ENCODE measurements around the gene MTRFR.
"Not testable (repeated sequence)": the region's sequence is repeated elsewhere in the genome, so short reads cannot be mapped to it uniquely, and the experiment has no call there.

The MTRFR gene

DNA sequence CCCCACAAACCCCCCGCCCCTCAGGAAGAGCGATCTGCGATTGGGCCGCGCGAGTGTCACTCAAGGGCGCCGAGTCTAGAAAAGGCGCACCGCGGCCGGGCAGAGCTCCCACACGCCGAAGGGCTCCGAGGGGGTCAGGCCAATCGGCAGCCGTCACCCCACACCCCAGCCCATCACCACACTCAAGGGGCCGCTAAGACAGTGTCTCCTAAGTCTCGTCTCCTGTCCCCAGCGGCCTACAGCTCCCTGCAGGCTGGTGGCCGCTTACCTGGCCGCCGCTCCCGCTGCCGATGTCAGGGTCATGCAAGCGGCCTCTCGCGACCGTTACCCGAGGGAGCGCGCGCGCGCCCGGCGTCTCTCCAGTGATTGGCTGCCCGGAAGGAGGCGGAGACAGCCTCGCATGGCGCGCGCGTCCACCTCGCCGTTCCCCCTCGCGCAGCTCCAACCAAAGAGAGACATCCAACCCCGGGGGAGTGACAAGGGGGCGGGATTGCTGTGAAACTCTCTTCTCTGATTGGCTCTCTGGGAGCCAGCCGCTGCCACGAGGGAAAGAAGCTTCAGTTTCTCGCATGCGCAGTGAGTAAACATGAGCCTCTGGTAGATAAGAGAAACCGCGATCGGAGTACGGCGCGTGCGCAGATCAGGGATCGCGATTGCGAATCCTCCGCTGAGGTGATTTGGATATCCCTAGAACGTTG, at the start of gene MTRFR, which contains the start of gene MPHOSPH9:
MTRFR (plus strand) TSS at position 630 of the 698 bp plus-strand sequence. CDS start 20,239 bp downstream, outside the sequence.
MPHOSPH9 (minus strand) TSS at position 335 of the 698 bp plus-strand sequence. CDS start 2,777 bp downstream, outside the sequence.
- peak; percentile 97 for DNase-seq (ENCODE audit: low read depth)
- TF ChIP-seq, protein P1, sequence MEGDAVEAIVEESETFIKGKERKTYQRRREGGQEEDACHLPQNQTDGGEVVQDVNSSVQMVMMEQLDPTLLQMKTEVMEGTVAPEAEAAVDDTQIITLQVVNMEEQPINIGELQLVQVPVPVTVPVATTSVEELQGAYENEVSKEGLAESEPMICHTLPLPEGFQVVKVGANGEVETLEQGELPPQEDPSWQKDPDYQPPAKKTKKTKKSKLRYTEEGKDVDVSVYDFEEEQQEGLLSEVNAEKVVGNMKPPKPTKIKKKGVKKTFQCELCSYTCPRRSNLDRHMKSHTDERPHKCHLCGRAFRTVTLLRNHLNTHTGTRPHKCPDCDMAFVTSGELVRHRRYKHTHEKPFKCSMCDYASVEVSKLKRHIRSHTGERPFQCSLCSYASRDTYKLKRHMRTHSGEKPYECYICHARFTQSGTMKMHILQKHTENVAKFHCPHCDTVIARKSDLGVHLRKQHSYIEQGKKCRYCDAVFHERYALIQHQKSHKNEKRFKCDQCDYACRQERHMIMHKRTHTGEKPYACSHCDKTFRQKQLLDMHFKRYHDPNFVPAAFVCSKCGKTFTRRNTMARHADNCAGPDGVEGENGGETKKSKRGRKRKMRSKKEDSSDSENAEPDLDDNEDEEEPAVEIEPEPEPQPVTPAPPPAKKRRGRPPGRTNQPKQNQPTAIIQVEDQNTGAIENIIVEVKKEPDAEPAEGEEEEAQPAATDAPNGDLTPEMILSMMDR (conservative IDR thresholded peaks at IDR 0.05; ENCODE audit: low read depth, low read length) = no peak
- peak within 1 kb of the TSS; percentile 95 for H3K4me3 ChIP-seq (ENCODE audit: low read length)

DNA sequence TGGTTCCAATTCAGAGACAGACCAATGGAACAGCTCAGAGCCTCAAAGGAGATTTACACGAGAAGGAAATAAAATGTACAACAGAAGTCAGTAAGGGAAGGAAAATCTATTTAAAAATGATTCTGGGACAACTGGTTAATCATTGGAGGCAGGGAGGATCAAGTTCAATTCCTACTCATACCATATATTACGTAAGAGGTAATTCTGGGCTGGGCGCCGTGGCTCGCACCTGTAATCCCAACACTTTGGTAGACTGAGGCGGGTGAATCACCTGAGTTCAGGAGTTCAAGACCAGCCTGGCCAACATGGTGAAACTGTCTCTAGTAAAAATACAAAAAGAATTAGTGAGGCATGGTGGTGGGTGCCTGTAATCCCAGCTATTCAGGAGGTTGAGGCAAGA, 45.6 kb upstream of the MTRFR start:
- TF ChIP-seq, protein P1 (conservative IDR thresholded peaks at IDR 0.05; ENCODE audit: low read depth, low read length) = no peak
- H3K4me3 ChIP-seq (ENCODE audit: low read length) = no peak overlapping the region
- no peak for DNase-seq (ENCODE audit: low read depth)

- no peak for DNase-seq (ENCODE audit: low read depth)
- TF ChIP-seq, protein P1 (conservative IDR thresholded peaks at IDR 0.05; ENCODE audit: low read depth, low read length) = no peak
- no peak overlapping the region for H3K4me3 ChIP-seq (ENCODE audit: low read length)
These were observed 33.3 kb upstream of the MTRFR start for GRCh38 chr12:123199936-123200335.

DNA sequence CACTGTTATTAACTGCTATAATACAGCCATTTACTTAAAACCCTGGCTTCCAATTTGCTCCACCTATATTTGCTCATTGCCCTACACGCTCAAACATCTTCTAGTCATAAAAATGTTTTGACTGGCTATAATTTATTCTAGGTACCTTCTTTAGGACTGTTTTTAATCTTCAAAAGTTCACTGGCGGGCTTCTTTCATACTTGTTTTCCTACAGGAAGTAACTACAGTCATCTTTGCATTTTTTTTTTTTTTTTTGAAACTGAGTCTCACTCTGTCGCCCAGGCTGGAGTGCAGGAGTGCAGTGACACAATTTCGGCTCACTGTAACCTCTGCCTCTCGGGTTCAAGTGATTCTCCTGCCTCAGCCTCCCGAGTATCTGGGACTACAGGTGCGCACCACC, 32.8 kb upstream of the MTRFR start:
- TF ChIP-seq, protein P1 (conservative IDR thresholded peaks at IDR 0.05; ENCODE audit: low read depth, low read length) = no peak

DNA sequence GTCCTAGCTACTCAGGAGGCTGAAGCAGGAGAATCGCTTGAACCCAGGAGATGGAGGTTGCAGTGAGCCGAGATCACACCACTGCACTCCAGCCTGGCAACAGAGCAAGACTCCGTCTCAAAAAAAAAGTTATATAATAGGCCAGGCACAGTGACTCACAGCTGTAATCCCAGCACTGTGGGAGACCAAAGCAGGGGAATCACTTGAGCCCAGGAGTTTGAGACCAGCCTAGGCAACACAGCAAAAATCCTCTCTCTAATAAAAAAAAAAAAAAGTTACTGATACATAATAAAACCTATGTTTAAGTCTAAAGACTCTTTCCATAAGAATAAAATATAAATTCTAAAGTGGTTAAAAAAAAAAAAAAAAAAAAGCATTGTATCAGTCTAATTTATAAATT, 26.4 kb upstream of the MTRFR start:
- not testable (repeated sequence) for DNase-seq (ENCODE audit: low read depth); H3K4me3 ChIP-seq (ENCODE audit: low read length)

More for the DNA sequence above, 32.8 kb upstream of the MTRFR start:
- no peak overlapping the region for H3K4me3 ChIP-seq (ENCODE audit: low read length)
- no peak for DNase-seq (ENCODE audit: low read depth)

GRCh38 chr12:123207815-123208214, 25.4 kb upstream of the MTRFR start:
- not testable (repeated sequence) for DNase-seq (ENCODE audit: low read depth); H3K4me3 ChIP-seq (ENCODE audit: low read length)

DNA sequence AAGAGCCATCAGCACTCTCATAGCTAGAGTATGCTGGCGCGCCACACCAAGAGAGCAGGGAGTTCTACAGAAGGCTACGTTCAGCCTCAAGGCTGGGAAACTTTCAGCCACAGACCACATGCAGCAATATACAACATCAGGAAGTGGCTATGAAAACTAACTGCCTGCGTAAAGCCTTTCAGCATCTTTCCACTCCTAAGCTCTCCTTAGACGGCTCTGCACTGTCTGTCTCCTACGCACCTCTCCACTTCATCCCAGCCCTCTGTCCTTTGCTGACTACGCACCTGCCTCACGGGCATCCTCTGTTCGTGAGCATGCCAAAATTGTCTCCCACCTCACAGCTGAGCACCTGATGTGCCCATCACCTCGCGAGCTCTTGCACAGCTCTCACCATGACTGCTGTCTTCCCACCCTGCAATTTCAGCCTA, 10.0 kb upstream of the MTRFR start:
- no peak for DNase-seq (ENCODE audit: low read depth)
- TF ChIP-seq, protein P1 (conservative IDR thresholded peaks at IDR 0.05; ENCODE audit: low read depth, low read length) = no peak
- no peak overlapping the region for H3K4me3 ChIP-seq (ENCODE audit: low read length)

GRCh38 chr12:123225443-123225842, 7.8 kb upstream of the MTRFR start:
- DNase-seq (ENCODE audit: low read depth) = no peak
- TF ChIP-seq, protein P1 (conservative IDR thresholded peaks at IDR 0.05; ENCODE audit: low read depth, low read length) = no peak

More at GRCh38 chr12:123225443-123225842, 7.8 kb upstream of the MTRFR start:
- no peak overlapping the region for H3K4me3 ChIP-seq (ENCODE audit: low read length)

All from retinal pigment epithelial cell (primary cell).